ENCODE results near the gene ERLEC1. TPM values are rescaled to one million over a fixed set of nuclear protein-coding genes. Genes with fewer than 3 reads are reported as not detected.

ERLEC1 gene
- total RNA-seq, 1 experiment from 2014 or later = 21.6 TPM

DNA sequence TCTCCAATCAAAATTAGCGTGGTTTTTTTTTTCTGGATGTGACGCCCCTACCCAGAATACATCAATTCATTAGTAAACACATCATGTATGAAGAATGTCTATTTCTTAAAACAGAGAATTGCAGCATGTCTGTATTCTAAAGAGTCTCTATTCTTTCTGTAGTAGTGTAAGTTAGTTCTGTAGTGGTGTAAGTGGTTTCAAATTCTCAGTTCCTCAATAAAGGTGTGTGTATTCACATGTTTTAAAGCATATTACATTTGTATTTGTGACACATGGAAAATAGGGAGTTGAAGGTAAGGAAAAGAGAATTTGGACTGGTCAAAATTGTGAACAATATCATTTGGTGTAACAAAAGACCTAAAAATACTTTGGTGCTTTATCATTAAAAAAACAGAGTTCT lies 80.9 kb downstream of the ERLEC1 start:
- Histone ChIP-seq H3K79me1 (ENCODE audit: insufficient read depth, low read depth, low read length, poor library complexity, severe bottlenecking) (no peaks in the 10 kb centered on the region), H4K91ac (ENCODE audit: insufficient read length, low read depth, low read length) (no peak overlapping the region), H2AFZ (ENCODE audit: low read length) (no peak overlapping the region), H3K18ac (ENCODE audit: insufficient read length, low read depth, low read length) (no peak overlapping the region), H3K27ac (ENCODE audit: insufficient read length, low read depth, low read length) (no peak overlapping the region), H3K9ac (ENCODE audit: extremely low read depth, insufficient read length, low read length) (no peak overlapping the region), H2BK12ac (ENCODE audit: insufficient read length, low read depth, low read length) (no peak overlapping the region), H3K4ac (ENCODE audit: low read depth, low read length) (no peak overlapping the region), H3K56ac (ENCODE audit: insufficient read length, low read depth, low read length) (no peak overlapping the region), H3T11ph (ENCODE audit: low read length) (no peak overlapping the region), H3K4me1 (ENCODE audit: insufficient read depth, low read length) (no peaks in the 10 kb centered on the region), H3K23me2 (ENCODE audit: insufficient read length, low read depth, low read length, poor library complexity, severe bottlenecking) (no peaks in the 10 kb centered on the region), H3K14ac (ENCODE audit: insufficient read depth, low read length) (no peak overlapping the region), H4K20me1 (ENCODE audit: control insufficient read depth, insufficient read depth, insufficient read length) (no peaks in the 10 kb centered on the region), H3K9me3 (ENCODE audit: control insufficient read depth, low read depth, low read length) (no peaks in the 10 kb centered on the region), H3K23ac (ENCODE audit: insufficient read length, low read depth, low read length) (no peak overlapping the region), H2BK120ac (ENCODE audit: low read depth, low read length, poor library complexity, severe bottlenecking) (no peak overlapping the region), H2BK5ac (ENCODE audit: insufficient read length, low read length) (no peak overlapping the region), H2BK15ac (ENCODE audit: low read depth, low read length) (no peak overlapping the region), H2AK5ac (ENCODE audit: insufficient read length, low read length) (no peak overlapping the region), H4K5ac (ENCODE audit: insufficient read length, low read depth, low read length) (no peak overlapping the region), H3K27me3 (ENCODE audit: insufficient read depth, low read length) (no peaks in the 10 kb centered on the region; the same call in 1 of the 2 replicates), H2BK20ac (ENCODE audit: low read depth, low read length, poor library complexity, severe bottlenecking) (no peak overlapping the region), H3K4me2 (ENCODE audit: insufficient read depth, insufficient read length, low read length) (no peak overlapping the region), H3K79me2 (ENCODE audit: insufficient read depth, low read length) (no peaks in the 10 kb centered on the region), H4K8ac (replicated peaks; ENCODE audit: insufficient read length, low read depth, low read length) (no peak overlapping the region)
- DNase-seq = no peak
- Mint-ChIP-seq H3K9me3 (no peaks in the 10 kb centered on the region), H3K36me3 (ENCODE audit: insufficient read depth in 1 of 3, low read depth in 3 of 3) (peaks cover 21 to 44% (median 36%) of the 10 kb centered on the region in 3 experiments; a peak in 6 of 7 replicates), H3K27me3 (ENCODE audit: low read depth) (no peaks in the 10 kb centered on the region), H3K27ac (peak overlapping the region in 1 of 3 experiments; percentile 30; a peak in 1 of 7 replicates), H3K4me1 (no peaks in the 10 kb centered on the region), H3K4me3 (no peak overlapping the region)
- no CpG with 5 or more reads among the region's 2 CpGs for WGBS (ENCODE audit: extremely low coverage, insufficient read length, low lambda C conversion rate)
- TF ChIP-seq, protein P1, sequence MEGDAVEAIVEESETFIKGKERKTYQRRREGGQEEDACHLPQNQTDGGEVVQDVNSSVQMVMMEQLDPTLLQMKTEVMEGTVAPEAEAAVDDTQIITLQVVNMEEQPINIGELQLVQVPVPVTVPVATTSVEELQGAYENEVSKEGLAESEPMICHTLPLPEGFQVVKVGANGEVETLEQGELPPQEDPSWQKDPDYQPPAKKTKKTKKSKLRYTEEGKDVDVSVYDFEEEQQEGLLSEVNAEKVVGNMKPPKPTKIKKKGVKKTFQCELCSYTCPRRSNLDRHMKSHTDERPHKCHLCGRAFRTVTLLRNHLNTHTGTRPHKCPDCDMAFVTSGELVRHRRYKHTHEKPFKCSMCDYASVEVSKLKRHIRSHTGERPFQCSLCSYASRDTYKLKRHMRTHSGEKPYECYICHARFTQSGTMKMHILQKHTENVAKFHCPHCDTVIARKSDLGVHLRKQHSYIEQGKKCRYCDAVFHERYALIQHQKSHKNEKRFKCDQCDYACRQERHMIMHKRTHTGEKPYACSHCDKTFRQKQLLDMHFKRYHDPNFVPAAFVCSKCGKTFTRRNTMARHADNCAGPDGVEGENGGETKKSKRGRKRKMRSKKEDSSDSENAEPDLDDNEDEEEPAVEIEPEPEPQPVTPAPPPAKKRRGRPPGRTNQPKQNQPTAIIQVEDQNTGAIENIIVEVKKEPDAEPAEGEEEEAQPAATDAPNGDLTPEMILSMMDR (conservative IDR thresholded peaks at IDR 0.05) = no peak

Small RNAs within 50 kb of the gene (microRNA-seq; reads per million reads assigned to microRNA genes)
- not detected for gene MIR3682 (ENCODE audit: borderline microRNAs expressed)

Other genes with a start within 250 kb of the ERLEC1 start
- 10.7 and 11.3 TPM in 2 replicates for gene CHAC2, start 19.2 kb upstream of the ERLEC1 start, total RNA-seq (2021)
- gene ASB3, start 91 bp upstream of the ERLEC1 start, total RNA-seq (2021) = 23.1 and 25.5 TPM in 2 replicates
- gene GPR75, start 72.9 kb downstream of the ERLEC1 start, total RNA-seq (2021) = 4.4 and 5.3 TPM in 2 replicates
- gene PSME4, start 183.9 kb downstream of the ERLEC1 start, total RNA-seq (2021) = 77.3 and 87.4 TPM in 2 replicates